GM18519 (cell line): ENCODE data around the gene HSD17B12.

Source experiments
- ATAC-seq: cut with Tn5 transposase; IDR thresholded peaks from one replicate; pipeline ENCODE4 v1.9.1; 2021; ENCODE audit warnings: mild to moderate bottlenecking, moderate library complexity; ENCODE audit not compliant: unreplicated experiment, low FRiP score

HSD17B12 gene

DNA sequence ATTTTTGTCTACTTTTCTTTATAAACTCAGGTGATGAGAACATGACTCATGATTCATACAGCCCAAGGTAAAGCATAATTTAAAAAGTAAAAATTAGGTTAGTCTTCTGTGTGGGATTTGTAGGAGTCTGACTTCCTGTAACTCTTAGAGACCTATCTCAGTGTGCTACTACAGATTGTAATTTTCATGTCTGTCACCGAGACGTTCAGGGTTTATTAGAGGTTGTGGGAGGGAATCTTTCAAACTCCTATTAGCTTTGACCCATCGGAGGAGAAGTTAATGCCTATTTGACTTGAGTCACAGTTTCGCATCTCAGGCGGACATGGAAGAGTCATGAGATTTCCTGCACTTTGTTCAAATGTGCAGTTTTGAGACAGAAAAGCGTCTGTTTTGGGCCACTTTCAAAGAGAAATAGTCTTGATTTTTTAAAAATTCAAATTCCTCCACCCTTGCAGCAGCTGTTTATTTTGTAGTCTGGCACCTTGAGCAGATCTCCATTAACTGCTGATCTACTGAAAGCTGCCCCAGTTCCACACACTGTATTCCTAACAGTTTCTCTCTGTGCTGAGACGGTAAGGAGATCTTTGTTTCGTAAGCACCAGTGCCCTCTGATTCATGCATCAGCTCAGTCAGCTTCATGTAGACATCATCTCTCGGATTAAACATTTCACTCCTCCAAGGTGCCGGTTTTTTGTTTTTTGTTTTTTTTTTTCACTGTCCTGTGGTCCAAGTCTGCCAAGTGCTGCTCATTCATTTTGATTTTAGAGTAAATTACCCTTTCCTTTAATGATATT, 224.4 kb downstream of the HSD17B12 start:
- ATAC-seq = no peak

DNA sequence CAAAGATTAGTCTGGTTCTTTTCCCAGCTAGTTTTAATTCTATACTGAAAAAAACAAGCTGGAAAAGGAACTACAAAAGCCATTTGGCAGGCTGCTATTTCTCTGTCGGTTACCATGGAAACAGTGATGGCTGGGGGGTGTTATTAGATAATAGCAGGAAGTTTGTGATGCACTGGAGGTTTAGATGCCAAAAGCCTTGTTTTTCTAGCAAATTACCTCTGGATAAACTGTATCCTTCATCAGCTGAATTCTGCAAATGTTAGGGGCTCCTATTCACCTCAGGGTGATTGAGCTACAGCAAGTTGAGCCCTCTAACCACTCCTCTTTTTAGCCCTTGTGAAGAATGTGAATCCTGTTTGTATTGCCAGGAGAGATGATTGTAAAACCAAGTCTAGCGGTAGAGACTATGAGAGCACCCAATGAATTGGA, 225.3 kb downstream of the HSD17B12 start:
- no peak for ATAC-seq
